Measurements from ENCODE around the gene MDGA2. TPM values are rescaled to one million over a fixed set of nuclear protein-coding genes. Genes with fewer than 3 reads are reported as not detected.

The MDGA2 gene
- total and polyA plus RNA-seq, 2 of the 8 experiments (the other 6 are each of a cell fraction or from before 2014, with no cell fraction given) = 0.11 to 0.69 TPM

DNA sequence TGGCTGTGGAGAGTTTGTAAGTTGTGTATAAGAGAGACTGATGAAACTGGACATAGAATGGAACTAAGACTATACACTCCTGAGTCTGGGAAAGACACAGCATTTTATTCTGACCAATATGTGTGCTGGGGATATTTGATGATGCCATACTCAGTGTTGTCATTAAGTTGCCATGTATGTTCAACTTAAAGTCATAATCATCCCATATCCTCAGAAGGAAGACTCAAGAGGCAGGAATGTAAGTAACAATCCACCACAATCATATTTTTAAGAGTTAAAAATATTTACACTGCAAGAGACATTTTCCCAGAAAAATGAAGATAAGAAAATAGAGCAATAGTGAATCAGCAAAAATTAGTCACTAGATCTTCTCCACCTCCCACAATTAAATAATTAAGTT is 120.1 kb downstream of the MDGA2 start (continued):
- TF ChIP-seq SAP30 (IDR thresholded peaks at IDR 0.05; ENCODE audit: insufficient read depth, insufficient replicate concordance, low read length) (no peak), KDM5A (IDR thresholded peaks at IDR 0.05; ENCODE audit: low read length) (no peak), CHD1 (IDR thresholded peaks at IDR 0.05; ENCODE audit: low read depth, low read length) (no peak), EZH2 (IDR thresholded peaks at IDR 0.05; ENCODE audit: low read depth, low read length, severe bottlenecking) (no peak), CBX8 (IDR thresholded peaks at IDR 0.05; ENCODE audit: borderline replicate concordance, low read depth, low read length) (no peak), RAD21 (IDR thresholded peaks at IDR 0.05 in 1 of 2, conservative IDR thresholded peaks at IDR 0.05 in 1 of 2; ENCODE audit: low read depth in 2 of 2, low read length in 2 of 2) (no peak)

Data from H1 (cell line).